GM12891 (cell line): ENCODE results near the gene CHAD.

Experiments used
- POLR2A ChIP-seq: IDR thresholded peaks from 2 replicates; pipeline ENCODE4 v1.6.1; 2011; ENCODE audit warnings: low read depth, low read length, control low read depth
- POLR2AphosphoS5 ChIP-seq: IDR thresholded peaks from 2 replicates; pipeline ENCODE4 v1.6.1; 2011; ENCODE audit warnings: low read depth, low read length, control low read depth

GRCh38 chr17:50467855-50468303 lies 801 bp downstream of the CHAD start:
- TF ChIP-seq POLR2A (no peak), POLR2AphosphoS5 (no peak)
